Kidney (tissue), 14 donors: ENCODE measurements around the gene KIF11. TPM values are rescaled to one million over a fixed set of nuclear protein-coding genes. Genes with fewer than 3 reads are reported as not detected.

Source experiments
- DNase-seq, 5 donors: peaks; one replicate each; pipeline ENCODE4 v3.0.0-alpha.2; 2013 to 2020
- FAIRE-seq: peaks from 2 replicates; lab custom pipeline; 2012; peaks lifted over from hg19 to GRCh38; lab: Jason Lieb, UNC
- H3K27ac ChIP-seq, 2 donors: one replicate each; pipeline ENCODE4 v1.7.0; 2013; ENCODE audit warnings: low read depth in 2 of 2, low read length in 2 of 2, inconsistent platforms in 1 of 2
- H3K27me3 ChIP-seq: one replicate; pipeline ENCODE4 v1.7.1; 2013; ENCODE audit warnings: low read length, inconsistent platforms; ENCODE audit not compliant: control insufficient read depth, insufficient read depth
- H3K36me3 ChIP-seq, 3 donors: one replicate each; pipeline versions ENCODE4 v1.7.0 to v1.7.1; 2013; ENCODE audit warnings: low read length in 3 of 3, control low read depth in 1 of 3, inconsistent platforms in 1 of 3; ENCODE audit not compliant: insufficient read depth in 3 of 3, control insufficient read depth in 2 of 3
- H3K4me1 ChIP-seq, 3 donors: one replicate each; pipeline versions ENCODE4 v1.7.0 to v1.7.1; 2013; ENCODE audit warnings: low read length in 3 of 3, inconsistent platforms in 1 of 3, low read depth in 1 of 3; ENCODE audit not compliant: control insufficient read depth in 2 of 3, insufficient read depth in 2 of 3
- H3K4me3 ChIP-seq, 3 donors: one replicate each; pipeline versions ENCODE4 v1.7.0 to v1.8.1; 2013; ENCODE audit warnings: low read length in 3 of 3, control low read depth in 1 of 3, inconsistent platforms in 1 of 3
- H3K9ac ChIP-seq, 3 donors: one replicate each; pipeline versions ENCODE4 v1.7.0 to v1.7.1; 2013; ENCODE audit warnings: low read length in 3 of 3, control low read depth in 1 of 3, inconsistent platforms in 1 of 3
- H3K9me3 ChIP-seq, 3 donors: one replicate each; pipeline versions ENCODE4 v1.7.0 to v1.7.1; 2013; ENCODE audit warnings: low read length in 3 of 3, control low read depth in 1 of 3, inconsistent platforms in 1 of 3; ENCODE audit not compliant: control insufficient read depth in 2 of 3, insufficient read depth in 1 of 3
- CTCF ChIP-seq: IDR thresholded peaks from 3 replicates; pipeline ENCODE4 v1.5.1; 2012; ENCODE audit warnings: mild to moderate bottlenecking, moderate library complexity, borderline replicate concordance; ENCODE audit not compliant: insufficient read depth; ENCODE audit errors: extremely low read depth
- intact Hi-C: fragments of 100-400 bp; cut with DNase I; formaldehyde crosslinking; loops from one replicate; pipeline ENCODE4 v1.11.1; 2022
- polyA plus RNA-seq: library from polyadenylated mRNA; stranded (reverse); fragments of 350-450 nt; fragmentation: Illumina TruSeq; extraction: RNeasy Lipid Tissue Mini Kit (QIAGEN cat#74804); gene quantifications from one replicate; pipeline ENCODE4 v1.2.3, GENCODE V29; 2014; ENCODE audit warnings: low read depth, low replicate concordance; ENCODE audit not compliant: insufficient read depth
- total RNA-seq: library from RNA; stranded (reverse); fragmentation: NEBNext Ultra II Directional; extraction: Animal tissue kit (Norgen Biotek cat#: 25700); gene quantifications from one replicate; pipeline ENCODE4 v1.2.1, GENCODE V29; 2021
- donor health status: control.
- donor health status: control.
- donor health status: control.
- donor health status: control.
- donor health status: control.
- donor health status: DM: yes; HTN: yes; CAD: no.
- donor health status: Normal renal cell carcinoma (clear cell type).

The KIF11 gene
- total and polyA plus RNA-seq, 2 donors from 2014 or later: 0.39 to 1.6 TPM

- intact Hi-C loops: no loop called here
- H3K4me3 ChIP-seq: peak overlapping the region in 2 of 3 donors; percentile 39 to 54
- H3K36me3 ChIP-seq: no peaks in the 10 kb centered on the region
- no peak overlapping the region for H3K9ac ChIP-seq
- no peaks in the 10 kb centered on the region for H3K4me1 ChIP-seq
- no peak for FAIRE-seq
- peak overlapping the region; percentile 71 to 77 for H3K27ac ChIP-seq
- H3K9me3 ChIP-seq: peaks cover 0 to 4% (median 0%) of the 10 kb centered on the region in 3 donors
- H3K27me3 ChIP-seq: peaks cover 61% of the 10 kb centered on the region
- TF ChIP-seq CTCF: no peak
- DNase-seq: peak; percentile 34 to 84 (median 57)
These were observed 98.7 kb downstream of the KIF11 start for GRCh38 chr10:92691591-92692079.

GRCh38 chr10:92692080-92692671 lies 99.2 kb downstream of the KIF11 start:
- peak overlapping the region in 2 of 3 donors; percentile 35 to 54 for H3K4me3 ChIP-seq
- DNase-seq: peak in 3 of 5 donors; percentile 9 to 35 (median 31)
- H3K27me3 ChIP-seq: peaks cover 65% of the 10 kb centered on the region
- no peak for TF ChIP-seq CTCF
- peaks cover 0 to 4% (median 0%) of the 10 kb centered on the region in 3 donors for H3K9me3 ChIP-seq
- H3K36me3 ChIP-seq: no peaks in the 10 kb centered on the region
- FAIRE-seq: no peak
- no peaks in the 10 kb centered on the region for H3K4me1 ChIP-seq
- intact Hi-C loops: no loop called here
- H3K9ac ChIP-seq: no peak overlapping the region
- H3K27ac ChIP-seq: peak overlapping the region; percentile 71 to 77

- Histone ChIP-seq H3K27me3 (peaks cover 68% of the 10 kb centered on the region), H3K4me3 (no peak overlapping the region), H3K36me3 (no peaks in the 10 kb centered on the region), H3K27ac (no peak overlapping the region), H3K9me3 (peaks cover 0 to 4% (median 0%) of the 10 kb centered on the region in 3 donors), H3K4me1 (no peaks in the 10 kb centered on the region), H3K9ac (no peak overlapping the region)
- FAIRE-seq (no peak), DNase-seq (peak in 2 of 5 donors; percentile 26 to 42)
- no peak for TF ChIP-seq CTCF
- intact Hi-C loops: no loop called here
These were observed 100.0 kb downstream of the KIF11 start for GRCh38 chr10:92692697-92693533.
